ENCODE data around the gene ZMIZ1. TPM values are rescaled to one million over a fixed set of nuclear protein-coding genes. Genes with fewer than 3 reads are reported as not detected.

ZMIZ1 gene
- total RNA-seq, 1 donor from 2014 or later = 46.2 TPM

DNA sequence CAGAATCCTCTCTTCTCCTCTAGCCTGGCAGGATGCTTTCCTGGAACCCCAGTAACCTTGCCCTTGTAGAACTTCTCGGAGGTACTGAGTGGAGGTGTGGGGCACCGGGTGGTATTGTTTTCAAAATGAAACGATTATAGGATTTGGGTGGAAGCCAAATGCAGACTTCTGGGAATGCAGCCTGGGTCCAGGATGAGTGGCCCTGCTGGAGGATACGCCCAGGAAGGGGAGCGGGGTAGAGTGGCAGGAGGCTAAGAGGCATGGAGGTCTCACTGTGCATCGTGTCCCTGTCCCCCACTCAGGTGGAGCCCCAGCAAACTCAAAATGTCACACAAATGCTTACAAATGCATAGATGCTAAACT is 169.4 kb downstream of the ZMIZ1 start:
- TF ChIP-seq, protein P1, sequence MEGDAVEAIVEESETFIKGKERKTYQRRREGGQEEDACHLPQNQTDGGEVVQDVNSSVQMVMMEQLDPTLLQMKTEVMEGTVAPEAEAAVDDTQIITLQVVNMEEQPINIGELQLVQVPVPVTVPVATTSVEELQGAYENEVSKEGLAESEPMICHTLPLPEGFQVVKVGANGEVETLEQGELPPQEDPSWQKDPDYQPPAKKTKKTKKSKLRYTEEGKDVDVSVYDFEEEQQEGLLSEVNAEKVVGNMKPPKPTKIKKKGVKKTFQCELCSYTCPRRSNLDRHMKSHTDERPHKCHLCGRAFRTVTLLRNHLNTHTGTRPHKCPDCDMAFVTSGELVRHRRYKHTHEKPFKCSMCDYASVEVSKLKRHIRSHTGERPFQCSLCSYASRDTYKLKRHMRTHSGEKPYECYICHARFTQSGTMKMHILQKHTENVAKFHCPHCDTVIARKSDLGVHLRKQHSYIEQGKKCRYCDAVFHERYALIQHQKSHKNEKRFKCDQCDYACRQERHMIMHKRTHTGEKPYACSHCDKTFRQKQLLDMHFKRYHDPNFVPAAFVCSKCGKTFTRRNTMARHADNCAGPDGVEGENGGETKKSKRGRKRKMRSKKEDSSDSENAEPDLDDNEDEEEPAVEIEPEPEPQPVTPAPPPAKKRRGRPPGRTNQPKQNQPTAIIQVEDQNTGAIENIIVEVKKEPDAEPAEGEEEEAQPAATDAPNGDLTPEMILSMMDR (IDR thresholded peaks at IDR 0.05) = no peak
- H3K4me3 Mint-ChIP-seq (ENCODE audit: unreplicated experiment) = no peak overlapping the region
- no peak for DNase-seq (ENCODE audit: low spot score)
- H3K36me3 Mint-ChIP-seq (ENCODE audit: low read depth) = peaks cover 10% of the 10 kb centered on the region
- no peaks in the 10 kb centered on the region for H3K9me3 Mint-ChIP-seq (ENCODE audit: low read depth)
- H3K4me1 Mint-ChIP-seq (ENCODE audit: low read depth) = peaks cover 50% of the 10 kb centered on the region
- H3K27me3 Mint-ChIP-seq (ENCODE audit: low read depth) = no peaks in the 10 kb centered on the region
- no peak overlapping the region for H3K27ac Mint-ChIP-seq (ENCODE audit: unreplicated experiment)

DNA sequence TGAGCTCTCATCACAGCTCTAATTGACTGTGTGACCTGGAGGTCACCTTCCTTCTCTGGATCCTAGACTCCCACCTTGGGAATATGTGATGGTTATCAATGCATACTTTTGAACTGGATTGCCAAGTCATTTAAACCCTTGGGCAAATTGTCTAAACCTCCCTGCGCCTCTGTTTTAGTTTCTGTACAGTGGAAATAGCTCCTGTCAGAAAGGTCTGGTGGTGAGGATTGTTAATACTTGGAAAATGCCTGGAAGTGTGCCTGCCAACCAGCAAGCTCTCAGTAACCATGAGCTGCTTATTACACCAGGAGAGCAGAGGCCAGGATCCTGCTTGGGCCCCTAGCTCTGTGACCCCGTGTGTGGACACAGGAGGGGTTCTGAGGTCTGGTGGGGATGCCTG is 169.8 kb downstream of the ZMIZ1 start:
- TF ChIP-seq, protein P1 (IDR thresholded peaks at IDR 0.05) = no peak
- no peak overlapping the region for H3K4me3 Mint-ChIP-seq (ENCODE audit: unreplicated experiment)
- H3K9me3 Mint-ChIP-seq (ENCODE audit: low read depth) = no peaks in the 10 kb centered on the region
- no peak for DNase-seq (ENCODE audit: low spot score)
- H3K27ac Mint-ChIP-seq (ENCODE audit: unreplicated experiment) = no peak overlapping the region
- peaks cover 46% of the 10 kb centered on the region for H3K4me1 Mint-ChIP-seq (ENCODE audit: low read depth)
- H3K27me3 Mint-ChIP-seq (ENCODE audit: low read depth) = no peaks in the 10 kb centered on the region
- H3K36me3 Mint-ChIP-seq (ENCODE audit: low read depth) = peaks cover 7% of the 10 kb centered on the region

DNA sequence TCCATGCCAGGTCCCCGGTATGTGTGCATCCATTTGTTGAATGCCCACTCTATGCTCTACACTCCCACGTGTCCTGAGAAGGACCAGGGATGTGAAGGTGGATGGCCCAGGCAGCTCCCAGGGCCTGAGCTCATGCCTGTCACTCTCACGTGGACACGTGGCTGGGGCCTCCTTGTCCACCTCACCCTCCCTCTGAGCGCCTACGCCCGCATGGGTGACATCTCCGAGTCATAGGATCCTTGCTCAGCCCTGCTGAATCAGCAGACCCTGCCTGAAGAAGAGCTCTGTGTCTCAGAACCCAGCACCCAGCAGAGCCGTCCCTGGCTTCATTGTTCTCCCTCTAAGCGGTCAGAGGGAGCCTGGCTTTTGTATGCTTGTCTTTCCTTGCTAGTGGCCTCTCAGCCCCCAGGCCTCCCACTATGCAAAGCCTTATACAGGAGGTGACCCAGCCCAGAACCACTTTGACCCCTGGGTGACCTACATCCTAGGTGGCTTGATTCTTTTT is 170.6 kb downstream of the ZMIZ1 start:
- DNase-seq (ENCODE audit: low spot score) = no peak
- Mint-ChIP-seq H3K9me3 (ENCODE audit: low read depth) (no peaks in the 10 kb centered on the region), H3K27ac (ENCODE audit: unreplicated experiment) (no peak overlapping the region), H3K4me1 (ENCODE audit: low read depth) (peaks cover 47% of the 10 kb centered on the region), H3K36me3 (ENCODE audit: low read depth) (peaks cover 6% of the 10 kb centered on the region), H3K27me3 (ENCODE audit: low read depth) (no peaks in the 10 kb centered on the region), H3K4me3 (ENCODE audit: unreplicated experiment) (no peak overlapping the region)
- TF ChIP-seq, protein P1 (IDR thresholded peaks at IDR 0.05) = no peak

DNA sequence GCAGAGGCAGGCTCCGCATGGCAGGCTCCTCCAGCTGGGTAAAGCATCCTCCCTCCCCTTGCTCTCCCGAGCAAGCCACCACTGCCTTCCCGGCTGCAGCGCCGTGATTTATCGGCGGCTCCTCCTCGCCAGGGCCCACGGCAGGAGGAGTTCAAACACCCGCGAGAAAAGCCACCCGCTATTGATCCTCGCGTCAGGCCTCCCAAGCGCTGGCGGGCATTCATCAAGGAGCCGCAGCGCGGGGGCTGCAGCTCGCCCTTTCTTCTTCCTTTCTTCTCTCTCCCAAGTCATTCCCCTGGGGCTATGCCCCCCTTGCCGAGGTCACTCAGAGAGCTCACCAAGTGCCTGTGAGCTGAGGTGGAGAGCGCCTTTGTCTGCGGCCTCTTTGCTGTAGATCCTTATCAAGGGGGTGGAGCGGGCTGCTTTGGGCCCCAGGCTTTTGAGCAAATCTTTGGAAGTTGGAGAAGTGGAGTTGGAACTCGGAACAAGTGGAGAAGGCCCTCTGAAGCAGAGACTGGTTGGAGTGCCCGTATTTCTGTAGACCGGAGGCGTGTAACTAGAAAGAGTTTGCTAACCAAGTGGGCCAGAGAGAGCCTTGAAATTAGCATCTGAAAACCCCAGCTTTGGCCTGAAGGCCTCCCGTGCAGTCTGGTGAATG is 171.3 kb downstream of the ZMIZ1 start:
- Mint-ChIP-seq H3K36me3 (ENCODE audit: low read depth) (peaks cover 6% of the 10 kb centered on the region), H3K9me3 (ENCODE audit: low read depth) (no peaks in the 10 kb centered on the region), H3K27ac (ENCODE audit: unreplicated experiment) (no peak overlapping the region), H3K4me3 (ENCODE audit: unreplicated experiment) (no peak overlapping the region), H3K27me3 (ENCODE audit: low read depth) (no peaks in the 10 kb centered on the region), H3K4me1 (ENCODE audit: low read depth) (peaks cover 50% of the 10 kb centered on the region)
- TF ChIP-seq, protein P1 (IDR thresholded peaks at IDR 0.05) = no peak
- DNase-seq (ENCODE audit: low spot score) = no peak

DNA sequence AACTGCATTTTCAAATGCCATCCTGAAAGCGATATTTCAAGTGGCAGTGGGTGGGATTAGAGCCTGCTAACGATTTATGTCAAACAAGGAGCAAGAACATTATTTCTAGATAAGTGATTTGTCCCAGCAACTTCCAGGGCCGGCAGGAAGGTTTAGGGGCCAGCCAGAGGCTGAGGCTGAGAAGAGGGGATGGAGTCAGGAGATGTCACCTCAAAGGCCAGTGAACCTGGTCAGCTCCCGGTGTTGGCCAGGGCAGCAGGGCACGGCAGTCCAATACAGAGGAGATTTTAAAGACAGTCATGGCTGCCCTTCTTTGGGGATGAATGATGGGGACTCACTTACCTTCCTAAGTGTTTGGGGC is 172.8 kb downstream of the ZMIZ1 start:
- no peaks in the 10 kb centered on the region for H3K27me3 Mint-ChIP-seq (ENCODE audit: low read depth)
- no peak for DNase-seq (ENCODE audit: low spot score)
- H3K27ac Mint-ChIP-seq (ENCODE audit: unreplicated experiment) = peak overlapping the region; percentile 63

More for the DNA sequence above, 172.8 kb downstream of the ZMIZ1 start:
- Mint-ChIP-seq H3K4me1 (ENCODE audit: low read depth) (peaks cover 65% of the 10 kb centered on the region), H3K9me3 (ENCODE audit: low read depth) (no peaks in the 10 kb centered on the region), H3K4me3 (ENCODE audit: unreplicated experiment) (peak overlapping the region; percentile 61), H3K36me3 (ENCODE audit: low read depth) (peaks cover 2% of the 10 kb centered on the region)
- TF ChIP-seq, protein P1 (IDR thresholded peaks at IDR 0.05) = no peak
